NCI-H446 (cell line): ENCODE data around the gene WDFY4.

Experiments
- DNase-seq, 2 experiments: peaks; one replicate each; lab custom pipeline; 2025; lab: John Stamatoyannopoulos, UW

The WDFY4 gene

DNA sequence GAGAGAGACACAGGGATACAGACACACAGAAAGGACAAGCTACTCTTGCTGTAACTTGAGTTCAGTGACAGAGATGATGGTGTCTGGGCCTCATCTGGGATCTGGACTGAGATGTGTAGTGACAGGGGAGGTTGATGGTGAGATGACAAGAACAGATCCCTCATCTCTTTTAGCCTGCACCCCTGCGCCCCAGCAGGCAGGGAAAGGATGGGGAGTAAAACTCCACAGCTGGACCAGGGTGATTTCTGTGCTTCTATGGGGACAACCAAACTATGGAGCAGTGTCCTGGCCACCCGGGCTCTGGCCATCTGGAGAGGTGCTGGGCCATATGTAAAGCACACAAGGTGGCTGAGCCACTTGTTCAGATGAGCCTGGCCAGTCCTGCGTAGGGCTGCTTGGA is 259.5 kb downstream of the WDFY4 start:
- DNase-seq: no peak

DNA sequence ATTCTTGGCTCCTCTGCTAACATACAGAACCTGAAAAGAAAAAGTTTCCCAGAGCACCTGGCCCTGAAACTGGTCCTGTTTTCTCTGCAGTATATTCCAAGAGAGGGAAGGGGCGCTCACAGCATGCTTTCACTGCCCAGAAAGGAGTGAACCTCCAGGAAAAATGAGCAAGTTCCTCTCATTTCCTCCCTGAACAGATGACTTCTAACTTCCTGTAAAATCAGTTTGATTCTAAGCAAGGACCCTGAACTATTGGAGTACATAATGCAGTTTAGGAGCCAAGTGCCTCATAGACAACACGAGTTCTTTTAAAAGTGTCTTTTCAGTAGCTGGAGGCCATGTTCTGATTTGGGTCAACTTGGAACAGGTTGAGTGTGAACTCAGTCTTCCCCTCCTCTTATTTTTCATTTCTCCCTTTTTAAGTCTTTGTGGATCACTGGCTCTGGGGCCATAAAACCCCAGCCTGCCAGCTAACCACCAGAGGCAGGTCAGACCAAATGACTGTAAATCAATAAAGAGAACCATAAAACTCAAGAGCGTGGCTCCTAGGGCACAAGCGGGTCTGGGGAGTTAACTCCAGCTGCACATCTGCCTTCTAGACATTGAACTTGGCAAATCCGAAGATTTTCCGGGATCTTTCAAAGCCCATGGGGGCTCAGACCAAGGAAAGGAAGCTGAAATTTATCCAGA is 260.9 kb downstream of the WDFY4 start:
- DNase-seq: no peak

DNA sequence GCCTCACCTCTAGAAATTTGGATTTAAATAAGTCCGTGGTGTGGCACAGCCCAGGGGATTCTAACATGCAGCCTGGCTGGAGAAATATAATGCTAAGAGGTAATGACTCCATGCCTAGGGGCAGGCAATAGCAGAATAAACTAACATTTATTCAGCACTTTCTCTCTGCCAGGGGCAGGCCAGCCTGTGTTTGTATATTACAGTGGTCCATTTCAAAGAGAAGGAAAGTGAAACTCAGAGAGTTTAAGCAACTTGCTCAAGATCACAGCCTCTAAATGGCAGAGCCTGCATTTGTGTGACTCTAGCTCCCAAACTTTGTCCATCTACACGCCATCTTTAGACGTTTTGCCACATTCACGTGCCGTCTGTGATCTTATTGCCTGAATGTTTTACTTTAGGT is 261.7 kb downstream of the WDFY4 start:
- no peak for DNase-seq

DNA sequence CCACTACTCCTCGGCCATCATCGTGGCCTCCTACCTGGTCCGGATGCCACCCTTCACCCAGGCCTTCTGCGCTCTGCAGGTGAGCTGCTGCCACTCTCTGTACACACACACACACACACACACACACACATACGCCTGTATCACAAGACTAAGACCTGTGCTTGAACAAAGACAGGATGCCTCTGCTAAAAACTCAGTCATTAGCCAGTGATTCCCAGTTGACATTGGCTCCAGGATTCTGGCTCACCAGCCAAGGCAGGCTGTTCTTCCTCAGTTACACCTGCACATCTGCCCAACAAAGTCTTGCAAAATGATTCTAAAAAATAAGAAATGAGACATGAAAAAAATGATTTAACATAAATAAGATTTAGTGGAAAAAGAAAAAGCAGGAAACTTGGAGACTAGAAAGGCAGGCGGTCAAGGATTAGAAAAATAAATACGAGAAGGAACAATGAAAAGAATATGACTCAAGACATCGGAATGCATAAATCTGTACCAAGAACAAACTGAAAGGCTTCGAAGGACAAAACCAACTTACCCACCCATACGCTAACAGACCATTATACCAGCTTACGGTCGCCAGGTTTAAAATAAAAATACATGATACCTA is 262.3 kb downstream of the WDFY4 start:
- DNase-seq: no peak

DNA sequence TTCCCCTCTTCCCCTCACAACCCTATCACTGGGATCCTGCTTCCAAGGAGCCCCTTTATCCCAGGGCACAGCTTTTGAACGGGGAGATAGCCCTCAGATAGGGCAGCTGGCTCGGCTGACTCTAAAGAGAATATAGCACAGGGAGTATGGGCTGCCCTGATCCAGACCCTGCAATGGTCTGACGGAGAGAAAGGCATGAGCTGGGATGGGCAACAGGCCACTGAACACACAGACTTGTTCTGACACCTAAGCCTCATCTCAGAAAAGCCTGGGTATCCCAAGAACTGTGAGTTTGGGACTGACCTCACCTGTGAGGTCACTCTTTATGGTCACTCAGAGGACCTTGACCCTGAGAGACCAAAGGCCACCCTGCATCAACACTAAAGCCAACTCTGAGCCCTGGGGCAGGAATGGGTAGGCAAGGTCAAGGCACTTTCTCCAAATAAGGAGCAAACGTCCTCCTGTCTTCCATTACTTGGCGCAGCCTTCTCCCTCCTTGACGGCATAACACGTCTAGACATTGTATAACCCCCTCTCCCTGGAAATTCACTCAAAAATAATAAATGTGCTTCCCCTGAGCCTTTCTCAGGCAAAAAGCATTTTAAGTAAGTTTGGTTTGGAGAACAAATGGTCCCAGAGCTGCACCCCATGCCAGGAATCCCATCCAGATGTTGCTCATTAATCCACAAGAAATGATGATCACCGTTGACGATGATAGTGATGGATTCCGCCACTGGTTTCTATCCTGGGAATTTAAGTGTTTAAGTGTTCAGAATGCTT is 263.2 kb downstream of the WDFY4 start:
- no peak for DNase-seq

DNA sequence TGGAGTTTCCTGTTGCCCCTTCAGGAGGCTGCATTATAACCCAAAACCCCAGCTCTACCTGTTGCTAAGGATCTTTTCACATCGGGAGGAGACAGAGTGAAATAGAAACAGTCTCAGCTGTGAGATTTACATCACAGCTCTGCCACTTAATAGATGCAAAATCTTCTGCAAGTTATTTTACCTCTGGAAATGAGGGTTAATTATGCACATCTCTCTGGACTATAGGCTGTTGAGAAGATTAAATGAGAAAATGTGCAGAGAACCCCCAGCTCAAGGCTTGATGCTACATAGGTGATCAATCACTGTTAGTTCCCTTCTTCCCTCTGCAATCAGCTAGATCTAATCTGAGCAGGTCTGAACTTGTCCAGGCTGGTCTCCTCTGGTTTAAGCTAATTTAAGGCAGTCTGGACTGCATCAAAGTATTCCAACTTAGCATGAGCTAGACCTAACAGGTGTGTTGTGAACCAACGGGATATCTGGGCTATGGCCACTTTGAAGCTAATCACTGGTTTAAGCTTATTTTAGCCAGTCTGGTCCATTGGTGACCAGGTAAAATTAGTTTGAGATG is 263.9 kb downstream of the WDFY4 start:
- no peak for DNase-seq

DNA sequence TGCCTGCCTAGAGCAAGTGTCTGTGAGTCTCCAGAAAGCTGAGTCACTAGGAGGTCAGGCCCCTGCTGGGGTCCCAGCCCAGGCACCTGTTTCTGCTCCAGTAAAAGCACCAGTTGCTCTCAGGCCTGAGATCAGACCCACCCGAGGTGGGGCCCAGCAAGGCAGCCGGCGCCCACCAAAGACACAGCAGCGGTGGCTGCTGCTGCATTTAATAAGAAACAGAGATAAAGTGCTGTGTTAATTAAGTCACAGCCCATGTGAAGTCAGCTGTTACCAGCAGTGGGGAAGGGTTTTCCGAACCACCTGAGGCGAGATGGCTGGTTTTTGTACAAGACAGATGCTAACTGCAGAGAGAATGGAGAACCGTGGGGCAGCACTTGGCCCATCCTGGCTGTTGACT is 267.0 kb downstream of the WDFY4 start:
- DNase-seq: no peak

DNA sequence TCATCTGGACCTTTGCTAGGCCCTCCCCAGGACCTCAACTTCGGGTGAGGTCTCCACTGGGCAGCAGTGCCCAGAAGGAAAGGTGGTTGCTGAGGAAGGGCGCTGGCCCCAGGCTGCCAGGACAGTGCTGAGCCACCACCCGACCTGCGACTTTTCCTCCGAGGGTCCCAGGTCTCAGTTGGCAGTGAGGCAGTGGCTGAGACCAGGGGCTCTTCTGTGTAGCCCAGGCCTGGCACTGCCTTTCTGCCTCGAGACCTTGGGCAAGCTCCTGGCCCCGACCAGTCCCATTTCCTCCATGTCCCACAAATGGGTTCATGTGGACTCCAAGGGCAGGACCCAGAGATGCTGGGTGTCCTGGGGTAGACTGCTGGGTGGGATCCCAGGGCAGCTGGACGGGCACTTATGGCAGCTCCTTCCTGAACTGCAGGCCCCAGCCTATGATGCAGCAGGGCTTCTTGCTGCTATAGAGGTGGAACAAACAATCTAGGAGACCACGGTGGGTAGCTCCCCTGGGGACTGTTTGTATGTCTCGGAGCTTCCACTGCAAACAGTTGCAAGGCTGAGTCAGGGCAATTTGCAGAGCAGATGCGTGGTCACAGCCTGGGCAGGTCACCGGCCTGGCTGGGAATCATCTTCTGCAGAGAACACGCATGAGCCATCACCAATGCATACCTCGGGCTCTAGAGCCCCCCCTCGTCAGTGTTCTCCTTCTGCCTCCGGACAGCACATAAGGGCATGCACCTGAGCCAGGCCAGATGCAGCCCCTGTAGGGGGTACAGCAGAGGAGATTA is 272.9 kb downstream of the WDFY4 start:
- DNase-seq: no peak

DNA sequence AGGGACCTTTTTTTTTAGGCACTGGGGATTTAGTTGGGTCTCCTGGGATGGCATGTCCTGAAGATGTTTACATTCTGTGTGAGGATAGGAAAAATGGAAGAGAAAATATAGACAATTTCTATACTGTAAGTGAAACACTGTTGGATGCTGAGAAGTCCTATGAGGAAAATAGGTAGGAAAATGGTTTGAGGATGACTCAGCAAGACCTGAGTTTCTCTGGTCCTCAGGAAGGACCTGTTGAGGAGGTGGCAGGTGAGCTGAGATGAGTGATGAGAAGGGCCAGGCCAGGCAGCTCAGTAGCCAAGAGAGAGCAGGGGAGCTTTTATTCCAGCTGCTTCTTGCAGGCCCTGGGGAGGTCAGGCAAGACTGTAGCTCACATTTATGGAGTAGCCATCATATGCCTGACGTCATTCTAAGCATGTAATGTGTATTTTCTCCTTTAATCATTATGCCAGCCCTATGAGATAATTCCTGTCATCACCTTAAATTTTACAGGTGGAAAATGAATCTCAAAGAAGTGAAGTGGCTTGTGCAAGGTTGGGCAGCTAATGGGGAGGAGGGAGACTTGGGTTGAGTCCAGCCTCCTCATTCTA is 274.0 kb downstream of the WDFY4 start:
- DNase-seq: no peak

DNA sequence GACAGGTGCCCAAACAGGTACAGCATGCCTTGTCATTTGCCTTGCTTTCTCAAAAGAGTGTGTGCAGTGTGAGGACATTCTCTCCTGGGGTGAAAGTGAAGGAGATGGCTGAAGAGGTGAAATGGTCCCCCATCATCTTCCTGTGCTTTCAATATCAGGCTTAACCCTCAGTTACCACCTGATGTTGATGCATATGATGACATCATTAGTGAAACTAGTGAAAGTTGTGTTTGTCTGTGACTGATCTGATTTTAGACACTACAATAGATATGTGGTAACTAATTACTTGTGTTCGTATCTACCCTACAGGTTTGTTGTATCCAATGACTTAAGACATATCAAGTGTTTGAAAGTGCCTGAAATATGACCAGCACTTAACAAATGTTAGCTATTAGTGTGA is 279.4 kb downstream of the WDFY4 start:
- no peak for DNase-seq

DNA sequence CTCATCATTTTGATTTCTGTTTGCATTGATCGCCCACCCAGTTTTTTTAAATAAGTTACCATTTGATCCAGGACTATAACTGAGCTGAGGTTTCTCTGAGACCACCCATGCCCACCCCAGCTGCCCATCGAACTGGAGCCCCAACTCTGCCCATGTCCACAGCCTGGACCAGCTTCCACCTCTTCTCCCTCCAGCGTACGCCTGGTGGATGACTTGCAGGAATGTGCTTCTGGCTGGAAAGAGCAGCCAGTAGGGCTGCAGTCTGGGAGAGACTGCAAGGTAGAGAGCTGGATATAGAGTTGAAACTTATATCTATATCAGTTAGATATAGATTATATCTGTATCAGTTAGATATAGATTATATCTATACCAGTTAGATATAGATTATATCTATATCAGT is 280.8 kb downstream of the WDFY4 start:
- DNase-seq: no peak

DNA sequence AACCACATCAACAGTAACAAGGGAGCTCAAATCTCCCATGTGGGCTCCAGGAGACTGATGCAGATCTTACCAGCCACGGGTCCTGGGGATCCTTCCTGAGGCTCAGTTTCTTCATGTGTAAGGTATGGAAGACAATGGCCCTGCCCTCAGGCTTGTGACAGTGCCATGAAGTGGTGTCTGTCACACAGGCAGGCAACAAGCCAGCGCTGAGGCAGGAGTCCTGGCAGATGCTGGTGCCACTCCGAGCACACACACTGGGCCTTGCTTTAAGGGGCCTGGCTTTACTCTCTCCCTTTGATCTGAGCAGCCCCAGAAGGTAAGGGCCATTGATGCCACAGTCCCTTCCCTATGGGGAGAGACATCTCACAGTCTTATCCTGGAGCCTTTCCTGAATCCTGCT is 283.4 kb downstream of the WDFY4 start:
- no peak for DNase-seq

DNA sequence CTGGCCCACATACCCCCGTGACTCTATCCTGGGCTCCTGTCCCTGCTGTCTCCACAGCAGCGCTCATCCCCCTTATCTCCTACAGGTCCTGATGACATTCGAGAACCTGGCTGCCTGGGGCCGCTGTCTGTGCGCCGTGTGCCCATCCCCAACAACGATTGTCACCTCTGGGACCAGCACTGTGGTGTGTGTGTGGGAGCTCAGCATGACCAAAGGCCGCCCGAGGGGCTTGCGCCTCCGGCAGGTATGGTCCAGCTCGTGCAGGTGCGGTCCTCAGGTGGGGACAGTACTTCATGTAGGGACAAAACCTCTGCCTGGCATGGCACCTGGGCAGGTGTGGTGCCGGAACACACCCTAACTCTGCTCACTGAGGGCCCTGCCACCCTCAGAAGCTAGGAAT is 285.4 kb downstream of the WDFY4 start:
- no peak for DNase-seq

DNA sequence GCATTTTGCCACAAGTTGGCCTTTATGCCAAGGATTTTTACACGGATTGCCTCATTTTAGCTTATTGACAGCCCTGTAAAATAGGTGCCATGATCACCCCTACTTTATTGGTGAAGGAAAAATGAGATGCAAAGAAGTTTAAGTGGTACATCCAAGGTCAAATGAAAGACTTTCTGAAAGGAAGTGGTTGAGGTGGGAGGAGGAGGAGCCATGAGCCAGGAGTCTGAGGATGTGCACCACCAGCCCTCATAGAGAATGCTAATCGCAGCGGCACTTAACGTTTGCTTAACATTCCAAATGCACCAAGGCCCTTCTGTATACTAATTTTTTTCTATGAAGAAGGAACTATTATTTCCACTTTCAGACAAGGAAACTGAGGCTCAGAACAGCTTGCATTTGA is 286.0 kb downstream of the WDFY4 start:
- no peak for DNase-seq

DNA sequence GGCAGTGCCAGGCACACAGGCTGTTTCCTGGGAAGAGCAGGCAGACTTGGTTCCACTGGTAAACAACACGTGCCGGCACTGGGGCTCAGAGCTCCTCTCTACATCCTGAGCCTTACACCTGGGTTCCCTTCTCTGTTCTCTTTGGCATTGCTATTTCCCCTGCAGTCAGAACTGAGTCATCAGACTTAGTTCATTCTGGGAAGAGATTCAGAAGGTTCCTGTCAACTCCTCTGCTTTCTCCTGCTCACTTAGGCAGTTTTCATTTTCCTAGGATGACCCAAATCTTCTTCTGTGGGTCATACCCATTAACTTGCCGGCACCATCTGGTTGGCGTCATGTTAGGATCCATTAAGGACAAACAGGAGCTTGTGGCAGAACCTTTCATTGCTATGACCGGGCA is 288.4 kb downstream of the WDFY4 start:
- no peak for DNase-seq

DNA sequence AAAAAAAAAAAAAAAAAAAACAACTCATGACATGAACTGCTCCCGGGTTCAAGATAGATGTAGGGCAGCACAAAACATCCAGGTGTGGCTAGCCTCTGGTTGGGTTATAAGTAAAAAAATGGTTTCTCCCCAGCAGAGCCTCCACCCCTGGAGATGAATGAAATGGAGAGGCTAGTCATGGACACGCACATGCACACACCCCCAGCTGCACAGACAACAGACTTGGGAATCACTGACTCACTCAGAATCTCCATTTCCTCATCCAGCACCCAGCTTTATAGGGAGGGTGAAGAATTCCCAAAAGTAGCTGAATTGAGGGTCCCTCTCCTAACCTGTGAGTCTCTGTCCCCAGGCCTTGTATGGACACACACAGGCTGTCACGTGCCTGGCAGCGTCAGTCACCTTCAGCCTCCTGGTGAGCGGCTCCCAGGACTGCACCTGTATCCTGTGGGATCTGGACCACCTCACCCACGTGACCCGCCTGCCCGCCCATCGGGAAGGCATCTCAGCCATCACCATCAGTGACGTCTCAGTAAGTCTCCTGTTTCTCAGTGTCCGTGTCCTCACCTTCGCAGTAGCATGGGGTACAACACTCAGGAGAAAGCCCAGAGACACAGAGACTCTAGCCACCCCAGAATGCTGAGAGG is 290.0 kb downstream of the WDFY4 start:
- DNase-seq: no peak

DNA sequence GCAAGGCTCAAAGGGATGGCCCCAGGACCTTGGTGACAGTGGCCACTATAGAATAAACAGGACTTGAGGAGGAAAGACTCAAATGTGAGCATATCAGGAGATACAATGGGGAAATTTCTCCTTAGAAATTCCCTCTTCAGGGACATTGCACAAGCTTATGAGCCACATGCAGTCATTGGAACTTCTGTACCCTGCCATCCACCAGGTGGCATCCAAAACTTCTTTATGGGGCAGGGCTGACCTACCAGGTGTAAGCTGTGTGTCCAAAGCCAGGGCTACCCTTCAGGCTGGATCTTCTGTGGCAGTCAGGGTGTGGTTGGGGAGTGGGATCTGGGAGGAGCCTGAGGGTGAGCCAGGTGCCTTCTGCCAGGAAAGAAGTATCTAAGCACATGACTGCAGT is 291.5 kb downstream of the WDFY4 start:
- DNase-seq: no peak

DNA sequence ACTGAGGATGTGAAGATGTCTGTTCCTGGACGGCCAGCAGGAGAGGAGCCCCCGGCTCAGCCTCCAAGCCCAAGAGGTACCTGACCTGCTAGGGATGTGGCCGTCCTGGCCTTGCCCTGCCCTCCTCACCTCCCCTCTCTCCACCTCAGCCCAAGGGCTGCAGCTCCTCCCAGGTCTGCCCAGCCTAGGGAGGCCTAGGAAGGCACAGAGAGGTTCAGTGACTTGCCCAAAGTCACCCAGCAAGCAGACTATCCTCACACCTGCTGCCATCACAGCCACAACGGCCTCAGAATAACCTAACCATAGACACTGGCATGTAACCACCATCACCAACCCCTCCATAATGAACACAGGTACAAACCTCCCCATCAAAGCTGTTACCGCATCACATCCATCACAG is 293.6 kb downstream of the WDFY4 start:
- no peak for DNase-seq

DNA sequence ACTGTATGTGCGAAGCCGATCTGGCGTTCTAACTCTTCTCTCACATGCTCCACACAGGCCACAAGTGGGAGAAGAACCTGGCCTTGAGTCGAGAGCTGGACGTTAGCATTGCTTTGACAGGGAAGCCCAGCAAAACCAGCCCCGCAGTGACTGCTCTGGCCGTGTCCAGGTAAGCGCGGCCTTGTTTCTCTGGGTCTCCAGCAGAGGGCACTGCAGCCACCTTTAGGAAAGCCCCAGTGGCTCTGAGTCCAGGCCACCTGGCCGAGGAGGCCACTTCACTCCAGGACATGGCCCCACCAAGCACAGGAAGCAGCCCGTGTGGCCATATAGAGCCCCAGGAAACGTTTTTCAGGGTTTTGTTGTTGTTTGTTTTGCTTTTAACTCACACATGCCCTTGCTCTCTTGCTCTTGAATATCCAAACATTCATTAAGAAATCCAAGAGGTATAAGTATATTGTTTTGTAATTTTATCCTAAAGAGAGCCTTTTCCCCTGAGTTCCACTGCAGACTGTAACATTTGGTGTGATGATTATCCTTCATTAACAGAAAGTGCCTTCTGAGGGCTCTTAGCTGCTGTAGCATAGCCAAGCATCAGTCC is 296.7 kb downstream of the WDFY4 start:
- peak in 1 of 2 experiments; percentile 5 for DNase-seq

DNA sequence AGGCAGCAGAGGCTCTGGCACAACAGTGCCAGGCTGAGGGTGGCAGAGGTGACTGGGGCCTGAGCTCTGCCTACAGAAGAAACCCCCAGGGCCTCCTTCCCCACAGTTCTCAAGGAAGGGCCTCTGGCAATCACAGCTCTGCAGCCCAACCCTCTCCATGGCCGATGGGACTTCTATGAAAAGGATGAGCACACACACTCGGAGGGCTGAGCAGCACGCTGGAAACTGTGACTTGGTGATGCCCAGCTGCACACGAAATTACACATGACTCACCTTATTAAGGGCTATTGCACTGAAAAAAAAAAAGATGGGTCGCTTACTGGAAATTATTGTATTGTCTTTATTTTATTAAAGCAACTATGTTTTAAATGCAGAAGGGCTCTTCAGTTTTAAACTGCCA is 297.9 kb downstream of the WDFY4 start:
- DNase-seq: no peak
